ENCODE measurements around the gene ADGRB3. TPM values are rescaled to one million over a fixed set of nuclear protein-coding genes. Genes with fewer than 3 reads are reported as not detected.

The ADGRB3 gene
- total RNA-seq, 1 experiment from 2014 or later, result 0.11 TPM

DNA sequence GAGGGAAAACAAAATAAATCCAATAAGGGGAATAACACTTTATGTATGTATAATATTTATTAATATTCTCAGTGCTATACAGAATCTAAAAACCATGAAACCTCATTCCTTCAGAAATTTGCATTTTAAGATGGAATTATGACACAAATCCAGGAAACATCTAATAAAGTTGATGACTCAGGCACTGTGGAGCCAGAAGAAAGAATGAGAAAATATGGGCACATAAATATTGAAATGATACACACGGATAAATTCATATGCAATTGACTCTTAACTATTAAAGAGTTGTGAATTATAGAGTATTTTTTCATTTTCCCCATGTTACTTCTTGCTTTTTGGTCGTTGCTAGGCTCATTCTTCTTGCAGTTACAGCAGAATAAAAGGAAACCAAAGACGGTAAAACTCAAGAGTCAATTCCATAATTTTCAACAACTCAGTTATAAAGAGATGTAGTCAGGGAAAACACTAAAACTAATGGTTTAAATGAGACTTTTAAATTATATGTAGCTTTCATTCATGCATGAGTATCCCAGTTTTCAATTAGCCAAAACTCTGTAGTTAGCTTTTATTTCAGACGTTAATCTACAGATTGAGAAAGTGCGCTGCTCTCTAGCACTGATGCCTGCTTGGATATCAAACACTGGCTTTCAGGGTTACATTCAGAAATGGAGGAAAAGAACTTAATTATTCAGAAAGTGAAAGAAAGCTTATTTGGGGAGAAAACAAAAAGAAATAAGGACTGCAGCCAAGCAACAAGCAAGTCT is 95.4 kb downstream of the ADGRB3 start:
- no peak for TF ChIP-seq EZH2 (IDR thresholded peaks at IDR 0.05; ENCODE audit: low read length, unreplicated experiment)
- no peak for TF ChIP-seq EZH2phosphoT487 (IDR thresholded peaks at IDR 0.05; ENCODE audit: borderline replicate concordance, low read length)
- TF ChIP-seq CTCF (conservative IDR thresholded peaks at IDR 0.05; ENCODE audit: low read depth, low read length), result no peak
- H3F3A ChIP-seq (ENCODE audit: low read length, unreplicated experiment), result no peaks in the 10 kb centered on the region
- no peaks in the 10 kb centered on the region for H3K79me2 ChIP-seq (ENCODE audit: low read length)
- no peaks in the 10 kb centered on the region for H3K9me3 ChIP-seq (ENCODE audit: low read length)
- no peaks in the 10 kb centered on the region for H3K36me3 ChIP-seq (ENCODE audit: low read depth, low read length)
- H3K4me3 ChIP-seq (ENCODE audit: low read length), result no peak overlapping the region
- BruUV-seq (replicated peaks), result no TSS peak
- no peak for DNase-seq
- no peaks in the 10 kb centered on the region for H4K20me1 ChIP-seq (ENCODE audit: low read length)
- no peaks in the 10 kb centered on the region for H3K4me1 ChIP-seq (ENCODE audit: insufficient read depth, low read length)
- no peaks in the 10 kb centered on the region for H3K9me2 ChIP-seq (replicated peaks; ENCODE audit: low read length)
- H3K9ac ChIP-seq (ENCODE audit: low read length), result no peak overlapping the region
- H3K27ac ChIP-seq (ENCODE audit: low read length), result no peak overlapping the region
- ChIA-PET POLR2A (ENCODE audit: unreplicated experiment) (no interaction called here), CTCF (no interaction called here)
- H2AFZ ChIP-seq (ENCODE audit: low read length), result no peak overlapping the region
- H3K27me3 ChIP-seq (ENCODE audit: low read length), result no peaks in the 10 kb centered on the region
- no peak for ATAC-seq
- intact Hi-C loops (cut with micrococcal nuclease), result no loop called here
- H3K4me2 ChIP-seq (ENCODE audit: low read length), result no peak overlapping the region

- TF ChIP-seq EZH2phosphoT487 (IDR thresholded peaks at IDR 0.05; ENCODE audit: borderline replicate concordance, low read length) (no peak), CTCF (conservative IDR thresholded peaks at IDR 0.05; ENCODE audit: low read depth, low read length) (no peak), EZH2 (IDR thresholded peaks at IDR 0.05; ENCODE audit: low read length, unreplicated experiment) (no peak)
- intact Hi-C loops (cut with micrococcal nuclease), result no loop called here
- H2AFZ ChIP-seq (ENCODE audit: low read length), result no peak overlapping the region
These were observed 97.3 kb downstream of the ADGRB3 start for GRCh38 chr6:68732423-68732822.

DNA sequence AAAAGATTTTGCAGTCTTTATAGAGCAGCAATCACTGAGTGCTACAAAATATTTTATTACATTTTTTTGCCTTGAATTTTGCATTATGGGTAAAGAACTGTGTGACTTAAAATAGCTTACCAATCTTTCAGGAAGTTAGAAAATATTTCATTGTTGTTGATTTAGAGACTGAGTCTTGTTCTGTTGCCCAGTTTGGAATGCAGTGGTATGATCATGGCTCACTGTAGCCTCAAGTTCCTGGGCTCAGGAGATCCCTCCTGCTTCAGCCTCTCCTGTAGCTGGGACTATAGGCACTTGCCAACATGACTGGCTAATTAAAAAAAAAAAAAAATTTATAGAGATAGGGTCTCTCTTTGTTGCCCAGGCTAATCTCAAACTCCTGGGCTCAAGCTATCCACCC is 100.8 kb downstream of the ADGRB3 start:
- intact Hi-C loops (cut with micrococcal nuclease), result no loop called here
- no peak overlapping the region for H3K27ac ChIP-seq (ENCODE audit: low read length)
- TF ChIP-seq EZH2 (IDR thresholded peaks at IDR 0.05; ENCODE audit: low read length, unreplicated experiment) (no peak), EZH2phosphoT487 (IDR thresholded peaks at IDR 0.05; ENCODE audit: borderline replicate concordance, low read length) (no peak), CTCF (conservative IDR thresholded peaks at IDR 0.05; ENCODE audit: low read depth, low read length) (no peak)
- ChIA-PET CTCF (no interaction called here), POLR2A (ENCODE audit: unreplicated experiment) (no interaction called here)
- no peak for DNase-seq
- ATAC-seq, result no peak
- H3K9ac ChIP-seq (ENCODE audit: low read length), result no peak overlapping the region
- H3K9me3 ChIP-seq (ENCODE audit: low read length), result no peaks in the 10 kb centered on the region
- BruUV-seq (replicated peaks), result no TSS peak
- no peaks in the 10 kb centered on the region for H3K9me2 ChIP-seq (replicated peaks; ENCODE audit: low read length)
- H3K4me3 ChIP-seq (ENCODE audit: low read length), result no peak overlapping the region
- H3K36me3 ChIP-seq (ENCODE audit: low read depth, low read length), result no peaks in the 10 kb centered on the region
- no peaks in the 10 kb centered on the region for H3K27me3 ChIP-seq (ENCODE audit: low read length)
- H3K4me1 ChIP-seq (ENCODE audit: insufficient read depth, low read length), result no peaks in the 10 kb centered on the region
- no peaks in the 10 kb centered on the region for H3F3A ChIP-seq (ENCODE audit: low read length, unreplicated experiment)
- no peaks in the 10 kb centered on the region for H3K79me2 ChIP-seq (ENCODE audit: low read length)
- no peaks in the 10 kb centered on the region for H4K20me1 ChIP-seq (ENCODE audit: low read length)
- H2AFZ ChIP-seq (ENCODE audit: low read length), result no peak overlapping the region
- no peak overlapping the region for H3K4me2 ChIP-seq (ENCODE audit: low read length)

More at GRCh38 chr6:68732423-68732822, 97.3 kb downstream of the ADGRB3 start:
- H3K27me3 ChIP-seq (ENCODE audit: low read length), result no peaks in the 10 kb centered on the region
- H3K4me2 ChIP-seq (ENCODE audit: low read length), result no peak overlapping the region
- no peaks in the 10 kb centered on the region for H3K9me3 ChIP-seq (ENCODE audit: low read length)
- H3F3A ChIP-seq (ENCODE audit: low read length, unreplicated experiment), result no peaks in the 10 kb centered on the region
- H3K9ac ChIP-seq (ENCODE audit: low read length), result no peak overlapping the region
- H3K27ac ChIP-seq (ENCODE audit: low read length), result no peak overlapping the region
- no peaks in the 10 kb centered on the region for H4K20me1 ChIP-seq (ENCODE audit: low read length)
- H3K36me3 ChIP-seq (ENCODE audit: low read depth, low read length), result no peaks in the 10 kb centered on the region
- DNase-seq (no peak), ATAC-seq (no peak)
- ChIA-PET CTCF (no interaction called here), POLR2A (ENCODE audit: unreplicated experiment) (no interaction called here)
- no peaks in the 10 kb centered on the region for H3K79me2 ChIP-seq (ENCODE audit: low read length)
- H3K4me3 ChIP-seq (ENCODE audit: low read length), result no peak overlapping the region
- H3K9me2 ChIP-seq (replicated peaks; ENCODE audit: low read length), result no peaks in the 10 kb centered on the region
- no TSS peak for BruUV-seq (replicated peaks)
- no peaks in the 10 kb centered on the region for H3K4me1 ChIP-seq (ENCODE audit: insufficient read depth, low read length)
